Activated naive CD4-positive, alpha-beta T cell treated with anti-CD3 and anti-CD28 coated beads, Interleukin-2, amount 50 U/mL, for 16 hours (primary cell): ENCODE data around the gene ATP1A4.

Experiments
- DNase-seq: peaks from one replicate; pipeline ENCODE4 v3.0.0-alpha.2; 2020

ATP1A4 gene

DNA sequence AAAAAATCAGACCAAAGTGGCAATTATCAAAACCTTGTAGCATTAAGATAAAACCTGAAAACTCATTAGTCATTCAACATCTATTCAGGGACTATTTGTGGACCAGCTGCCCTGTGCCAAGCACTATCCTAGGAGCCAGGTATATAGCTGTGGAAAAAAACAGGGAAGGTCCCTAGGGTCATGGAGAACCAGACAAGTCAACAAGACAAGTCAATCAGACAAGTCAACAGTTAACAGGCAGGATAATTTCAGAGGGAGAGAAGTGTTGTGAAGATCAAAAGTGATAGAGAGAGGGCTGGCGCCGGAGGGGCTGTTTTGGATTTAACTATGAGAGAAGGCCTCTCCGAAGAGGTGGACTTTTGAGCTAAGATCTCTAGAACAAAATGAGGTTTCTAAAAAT is 3.3 kb upstream of the ATP1A4 start:
- no peak for DNase-seq

DNA sequence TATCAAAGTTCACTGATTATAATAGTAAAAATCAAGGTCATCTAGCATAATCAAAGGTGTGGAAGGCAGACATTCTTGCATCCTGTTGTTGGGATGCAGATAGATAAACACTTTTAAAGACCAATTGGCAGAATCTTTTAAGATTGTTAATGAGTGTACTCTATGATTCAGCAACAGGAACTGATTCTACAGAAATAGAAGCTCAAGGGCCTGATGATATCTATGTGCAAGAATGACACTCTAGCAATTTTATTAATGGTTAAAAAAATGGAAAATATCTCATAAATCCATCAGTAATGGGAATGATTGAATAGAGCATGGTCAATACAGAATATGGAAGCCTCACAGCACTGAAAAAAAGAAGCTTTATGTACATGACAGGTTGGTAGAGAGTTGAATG is 2.2 kb upstream of the ATP1A4 start:
- no peak for DNase-seq

DNA sequence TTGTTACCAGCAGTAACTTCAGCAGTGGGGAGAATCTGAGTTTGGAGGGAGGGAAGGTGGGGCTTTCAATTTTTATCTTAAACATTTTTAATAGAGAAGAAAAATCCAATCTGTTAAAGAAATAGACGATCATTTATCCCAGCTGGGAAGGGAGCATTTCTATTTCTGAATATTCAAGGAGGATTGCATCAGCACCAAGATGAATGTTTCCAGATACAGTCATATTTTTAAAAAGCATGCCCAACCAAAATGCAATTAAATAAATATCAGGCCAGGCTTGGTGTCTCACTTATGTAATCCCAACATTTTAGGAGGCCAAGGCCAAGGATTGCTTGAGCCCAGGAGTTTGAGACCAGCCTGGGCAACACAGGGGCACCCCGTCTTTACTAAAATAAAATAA is 1.7 kb upstream of the ATP1A4 start:
- DNase-seq: no peak

DNA sequence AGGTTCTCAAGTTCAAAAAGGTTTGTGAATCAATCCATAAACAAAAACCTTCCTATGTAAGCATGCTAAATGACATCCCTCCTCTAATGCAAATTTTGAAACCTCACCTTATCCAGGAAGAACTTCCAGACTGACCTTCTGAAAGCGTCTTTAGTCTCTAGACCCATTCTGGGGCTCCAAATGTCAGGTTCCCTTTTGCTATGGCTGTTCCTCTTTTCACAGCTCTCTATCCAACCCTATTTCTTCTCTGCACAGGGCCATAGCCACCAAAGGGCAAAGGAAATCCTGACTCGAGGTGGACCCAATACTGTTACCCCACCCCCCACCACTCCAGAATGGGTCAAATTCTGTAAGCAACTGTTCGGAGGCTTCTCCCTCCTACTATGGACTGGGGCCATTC is 3.4 kb downstream of the ATP1A4 start:
- DNase-seq: no peak

DNA sequence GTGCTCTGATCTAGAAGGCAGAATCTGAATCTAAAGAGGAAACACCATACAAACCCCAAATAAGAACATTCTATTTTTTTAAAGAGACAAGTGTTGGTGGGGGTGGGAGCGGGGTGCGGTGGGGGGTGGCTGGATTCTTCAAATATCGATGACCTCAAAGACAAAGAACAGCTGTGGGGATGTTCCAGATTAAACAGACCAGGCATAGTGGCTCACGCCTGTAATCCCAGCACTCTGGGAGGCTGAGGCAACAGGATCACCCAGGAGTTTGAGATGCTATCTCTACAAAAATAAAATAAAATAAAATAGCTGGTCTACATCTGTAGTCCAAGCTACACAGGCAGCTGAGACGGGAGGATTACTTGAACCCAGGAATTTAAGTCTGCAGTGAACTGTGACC is 5.0 kb downstream of the ATP1A4 start:
- no peak for DNase-seq

DNA sequence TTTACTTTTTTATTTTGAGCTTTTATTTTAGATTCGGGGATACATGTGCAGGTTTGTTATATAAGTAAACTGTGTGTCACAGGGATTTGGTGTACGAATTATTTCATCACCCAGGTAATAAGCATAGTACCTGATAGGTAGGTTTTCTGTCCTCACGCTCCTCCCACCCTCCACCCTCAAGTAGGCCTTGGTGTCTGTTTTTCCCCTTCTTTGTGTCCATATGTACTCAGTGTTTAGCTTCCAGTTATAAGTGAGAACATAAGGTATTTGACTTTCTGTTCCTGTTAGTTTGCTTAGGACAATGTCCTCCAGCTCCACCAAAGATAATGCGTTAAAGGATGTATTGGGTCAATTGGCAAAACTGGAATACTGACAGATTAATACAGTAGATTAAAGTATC is 5.8 kb downstream of the ATP1A4 start:
- no peak for DNase-seq

DNA sequence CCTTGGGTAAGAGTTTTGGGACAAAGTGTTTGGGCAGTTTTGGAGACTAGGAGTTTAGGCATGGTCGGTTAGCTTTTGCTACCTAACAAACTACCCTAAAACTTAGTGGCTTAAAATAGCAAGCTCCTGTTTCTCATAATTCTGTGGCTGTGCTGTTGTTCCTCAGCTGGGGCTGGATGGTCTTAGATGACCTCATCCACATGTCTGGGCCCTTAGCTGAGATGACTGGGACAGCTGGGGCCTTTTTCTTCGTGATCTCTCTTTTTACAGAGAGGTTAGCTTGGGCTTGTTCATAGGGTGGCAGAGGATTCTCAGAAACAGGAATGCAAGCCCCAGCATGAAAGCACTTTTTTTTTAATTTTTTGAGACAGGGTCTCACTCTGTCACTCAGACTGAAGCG is 6.6 kb downstream of the ATP1A4 start:
- no peak for DNase-seq

DNA sequence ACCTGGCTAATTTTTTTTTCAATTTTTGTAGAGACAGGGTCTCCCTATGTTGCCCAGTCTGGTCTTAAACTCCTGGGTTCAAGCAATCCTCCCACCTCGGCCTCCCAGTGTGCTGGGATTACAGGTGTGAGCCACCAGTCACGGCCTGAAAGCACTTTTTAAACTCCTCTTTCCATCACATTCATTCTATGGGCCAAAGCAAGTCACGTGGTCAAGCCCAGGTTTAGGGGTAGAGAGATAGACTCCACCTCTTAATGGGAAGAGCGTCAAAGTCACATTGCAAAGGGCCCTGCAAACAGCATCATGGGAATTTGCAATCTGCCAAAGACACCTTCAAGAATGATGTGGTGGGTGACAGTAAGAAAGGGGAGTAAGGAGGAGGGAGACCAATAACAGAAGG is 7.1 kb downstream of the ATP1A4 start:
- no peak for DNase-seq

DNA sequence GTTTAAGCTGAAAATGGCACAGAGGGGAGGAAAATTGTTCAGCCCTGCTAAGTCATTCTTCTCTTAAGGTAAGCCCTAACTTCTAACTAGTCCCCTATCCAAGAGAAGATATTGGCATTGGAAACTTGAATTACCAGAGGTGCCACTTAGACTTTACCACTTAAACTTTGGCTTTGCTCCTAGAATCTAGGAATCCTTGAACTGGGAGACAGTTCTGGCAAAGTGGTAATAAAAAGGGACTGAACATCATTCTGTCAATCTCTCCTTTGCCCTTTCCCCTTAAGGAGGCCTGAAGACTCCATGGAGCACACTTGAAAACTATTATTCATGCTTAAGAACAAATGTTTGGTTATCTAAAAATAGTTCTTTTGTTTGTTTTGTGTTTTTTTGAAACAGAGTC is 8.4 kb downstream of the ATP1A4 start:
- DNase-seq: no peak

DNA sequence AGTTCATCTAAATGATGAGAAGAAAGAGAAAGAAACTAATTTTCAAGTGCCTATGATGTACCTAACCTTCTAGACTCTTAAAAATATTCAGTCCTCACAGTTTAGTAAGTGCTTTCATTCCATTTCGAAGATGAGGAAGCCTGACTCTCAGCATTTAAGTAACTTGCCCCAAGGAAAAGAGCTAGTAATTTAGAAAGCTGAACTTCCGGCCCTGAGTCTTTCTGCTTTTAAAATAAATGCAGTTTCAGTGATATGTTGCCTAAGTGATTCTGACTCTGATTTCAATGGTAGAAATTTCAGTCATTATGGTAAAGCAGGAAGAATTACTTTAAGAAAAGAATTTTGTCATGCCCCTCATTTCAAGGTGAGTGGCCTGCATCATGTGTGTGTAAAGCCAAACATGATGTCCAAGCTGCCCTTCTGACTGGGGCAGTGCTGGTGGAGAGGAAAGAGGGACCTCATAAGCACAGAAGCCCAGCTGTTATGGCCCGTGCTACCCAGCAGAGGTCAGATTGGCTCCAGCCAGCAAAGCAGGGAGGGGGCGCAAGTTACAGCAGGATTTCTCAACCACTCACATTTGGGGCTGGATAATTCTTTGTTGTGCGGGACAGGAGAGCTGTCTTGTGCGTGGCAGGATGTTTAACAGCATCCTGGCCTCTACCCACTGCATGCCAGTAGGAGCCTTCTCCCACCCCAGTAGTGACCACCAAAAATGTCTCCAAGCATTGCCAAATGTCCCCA is 10.7 kb downstream of the ATP1A4 start:
- no peak for DNase-seq

DNA sequence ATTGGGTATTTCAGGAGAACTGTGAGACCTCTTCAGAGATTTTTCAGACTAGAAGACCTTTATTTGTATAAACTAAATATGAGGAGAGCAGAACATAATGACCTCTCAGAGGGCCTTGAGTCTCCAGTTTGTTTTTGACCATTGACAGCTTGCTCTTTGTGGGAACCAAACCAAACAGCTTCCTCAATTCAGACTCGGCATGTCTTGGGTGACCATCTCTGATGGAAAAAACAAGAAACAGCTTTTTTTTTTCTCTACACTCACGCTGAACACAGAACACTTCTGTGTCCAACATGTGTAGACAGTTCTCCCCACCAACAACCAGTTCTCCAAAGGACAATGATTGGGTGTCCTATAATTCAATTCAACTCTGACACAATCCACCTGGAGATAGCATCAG is 11.5 kb downstream of the ATP1A4 start:
- DNase-seq: no peak

DNA sequence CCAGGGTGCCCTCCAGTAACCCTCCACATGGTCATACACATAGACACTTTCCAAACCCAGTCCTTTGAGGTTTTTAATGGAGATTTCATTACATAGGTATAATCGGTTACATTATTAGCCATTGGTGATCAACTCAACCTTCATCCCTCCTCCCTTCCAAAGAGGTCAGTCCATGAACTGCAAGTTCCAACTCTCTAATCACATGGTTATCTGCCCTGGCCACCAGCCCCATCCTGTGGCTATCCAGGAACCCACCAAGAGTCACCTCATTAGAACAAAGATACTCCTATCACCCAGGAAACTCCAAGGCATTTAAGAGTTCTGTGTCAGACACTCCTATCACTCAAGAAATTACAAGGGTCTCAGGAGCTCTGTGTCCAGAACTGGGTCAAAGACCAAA is 12.2 kb downstream of the ATP1A4 start:
- no peak for DNase-seq

DNA sequence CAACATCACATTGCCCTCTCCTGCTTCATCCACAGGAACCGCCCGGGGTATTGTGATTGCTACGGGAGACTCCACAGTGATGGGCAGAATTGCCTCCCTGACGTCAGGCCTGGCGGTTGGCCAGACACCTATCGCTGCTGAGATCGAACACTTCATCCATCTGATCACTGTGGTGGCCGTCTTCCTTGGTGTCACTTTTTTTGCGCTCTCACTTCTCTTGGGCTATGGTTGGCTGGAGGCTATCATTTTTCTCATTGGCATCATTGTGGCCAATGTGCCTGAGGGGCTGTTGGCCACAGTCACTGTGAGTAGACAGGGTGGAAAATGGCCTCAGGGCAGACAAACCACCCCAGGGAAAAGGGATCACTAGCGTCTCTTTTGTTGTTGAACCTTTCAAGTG is 12.7 kb downstream of the ATP1A4 start:
- DNase-seq: no peak

DNA sequence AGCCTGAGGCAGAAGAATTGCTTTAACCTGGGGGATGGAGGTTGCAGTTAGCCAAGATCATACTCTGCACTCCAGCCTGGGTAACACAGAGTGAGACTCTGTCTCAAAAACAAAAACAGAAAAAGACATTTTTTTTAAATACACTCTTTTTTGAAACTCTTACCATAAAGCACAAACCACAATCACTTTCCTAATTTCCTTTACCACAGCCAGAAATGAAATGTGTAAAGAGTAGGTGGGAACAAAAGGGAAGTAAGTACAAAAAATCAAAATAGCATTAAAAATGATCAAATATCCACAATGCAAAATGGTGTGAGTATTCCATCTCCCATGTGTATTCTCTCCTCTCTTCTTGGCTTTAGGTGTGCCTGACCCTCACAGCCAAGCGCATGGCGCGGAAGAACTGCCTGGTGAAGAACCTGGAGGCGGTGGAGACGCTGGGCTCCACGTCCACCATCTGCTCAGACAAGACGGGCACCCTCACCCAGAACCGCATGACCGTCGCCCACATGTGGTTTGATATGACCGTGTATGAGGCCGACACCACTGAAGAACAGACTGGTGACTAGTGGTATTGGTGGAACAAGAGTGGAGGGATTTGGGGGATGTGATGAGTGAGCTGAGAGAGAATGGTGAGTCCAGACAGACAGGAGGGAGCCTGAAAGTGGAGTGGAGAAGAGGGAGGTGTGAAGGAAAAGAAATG is 14.9 kb downstream of the ATP1A4 start:
- DNase-seq: no peak

DNA sequence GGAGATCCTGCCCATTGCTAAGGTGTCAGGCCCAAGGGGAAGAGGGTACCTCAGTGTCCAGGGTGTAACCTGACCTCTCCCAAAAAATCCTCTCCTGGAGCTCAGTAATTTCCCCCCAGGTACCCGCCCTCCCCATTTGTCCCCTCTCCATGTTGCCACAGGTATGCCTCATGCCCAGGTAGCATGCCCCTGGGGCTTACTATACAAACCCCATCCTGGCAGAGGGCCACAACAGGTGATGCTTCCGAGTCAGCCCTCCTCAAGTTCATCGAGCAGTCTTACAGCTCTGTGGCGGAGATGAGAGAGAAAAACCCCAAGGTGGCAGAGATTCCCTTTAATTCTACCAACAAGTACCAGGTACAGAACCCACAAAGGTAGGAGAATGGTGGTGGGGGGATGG is 15.7 kb downstream of the ATP1A4 start:
- DNase-seq: no peak

DNA sequence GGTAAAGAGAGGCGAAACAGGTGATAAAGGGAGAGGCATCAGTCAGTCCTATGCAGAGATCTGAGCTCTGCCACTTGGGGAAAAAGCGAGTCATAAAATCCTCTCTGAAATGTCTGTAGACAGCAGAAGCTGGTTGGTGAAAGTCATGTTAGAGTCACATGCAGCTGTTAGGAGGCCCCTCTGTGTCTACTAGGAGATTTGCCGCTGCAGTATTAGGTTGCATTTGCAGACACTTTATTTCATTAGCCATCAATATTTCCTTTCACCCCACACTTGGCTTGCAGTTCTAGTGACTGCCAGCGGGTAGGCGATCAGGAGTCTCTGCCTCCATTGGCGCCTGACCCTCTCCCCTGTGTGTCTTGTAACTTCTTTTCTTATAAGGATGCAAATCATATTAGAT is 16.2 kb downstream of the ATP1A4 start:
- DNase-seq: no peak

DNA sequence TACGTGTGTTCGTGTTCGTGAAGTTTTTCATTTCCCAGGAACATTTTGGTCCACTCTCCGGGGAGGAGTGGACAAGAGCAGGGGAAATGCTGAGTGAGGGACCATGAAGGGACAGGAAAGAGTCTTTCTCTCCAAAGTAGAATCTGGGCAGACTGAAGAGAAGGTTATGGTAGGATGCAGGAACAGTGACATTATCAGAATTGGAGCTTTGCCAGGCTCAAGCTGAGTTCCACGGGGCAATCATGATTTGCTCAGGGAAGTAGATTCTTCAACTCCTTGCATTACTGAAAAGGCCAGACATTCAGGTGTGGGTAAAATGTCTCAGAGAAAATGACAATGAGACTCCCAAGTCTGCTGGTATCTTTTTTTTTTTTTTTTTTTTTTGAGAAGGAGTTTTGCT is 16.6 kb downstream of the ATP1A4 start:
- DNase-seq: no peak

DNA sequence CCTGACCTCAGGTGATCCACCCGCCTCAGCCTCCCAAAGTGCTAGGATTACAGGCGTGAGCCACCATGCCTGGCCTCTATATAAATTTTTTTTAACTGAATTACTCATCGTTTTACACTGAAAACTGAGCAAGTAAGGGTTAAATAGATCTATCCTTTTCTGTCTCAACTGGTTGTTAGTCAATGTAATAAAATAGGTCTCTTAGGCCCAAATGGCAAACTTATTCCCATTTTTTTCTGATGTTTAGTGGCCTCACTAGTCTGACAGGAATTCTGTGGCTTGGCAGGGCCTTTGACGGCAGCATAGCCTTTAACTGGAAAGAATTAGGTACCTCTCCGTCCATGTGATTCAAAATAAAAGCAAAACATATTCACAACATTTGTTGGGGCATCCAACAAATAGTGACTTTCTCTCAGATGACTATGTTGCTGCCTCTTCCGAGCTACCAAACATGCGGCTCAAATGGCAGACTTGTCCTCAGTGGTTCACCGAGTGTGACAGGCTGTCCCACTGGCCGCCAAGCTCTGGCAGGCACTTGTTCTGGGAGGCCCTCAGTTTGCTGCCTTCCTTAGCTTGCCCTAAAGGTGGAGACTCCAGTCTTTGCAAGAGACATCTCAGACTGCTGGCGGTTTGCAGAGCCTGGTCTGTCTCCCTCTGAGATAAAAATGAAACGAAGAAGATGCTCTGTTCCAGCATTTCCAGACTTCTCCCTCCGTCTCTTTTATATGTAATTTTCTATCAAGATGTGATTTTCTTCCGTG is 17.4 kb downstream of the ATP1A4 start:
- DNase-seq: no peak

DNA sequence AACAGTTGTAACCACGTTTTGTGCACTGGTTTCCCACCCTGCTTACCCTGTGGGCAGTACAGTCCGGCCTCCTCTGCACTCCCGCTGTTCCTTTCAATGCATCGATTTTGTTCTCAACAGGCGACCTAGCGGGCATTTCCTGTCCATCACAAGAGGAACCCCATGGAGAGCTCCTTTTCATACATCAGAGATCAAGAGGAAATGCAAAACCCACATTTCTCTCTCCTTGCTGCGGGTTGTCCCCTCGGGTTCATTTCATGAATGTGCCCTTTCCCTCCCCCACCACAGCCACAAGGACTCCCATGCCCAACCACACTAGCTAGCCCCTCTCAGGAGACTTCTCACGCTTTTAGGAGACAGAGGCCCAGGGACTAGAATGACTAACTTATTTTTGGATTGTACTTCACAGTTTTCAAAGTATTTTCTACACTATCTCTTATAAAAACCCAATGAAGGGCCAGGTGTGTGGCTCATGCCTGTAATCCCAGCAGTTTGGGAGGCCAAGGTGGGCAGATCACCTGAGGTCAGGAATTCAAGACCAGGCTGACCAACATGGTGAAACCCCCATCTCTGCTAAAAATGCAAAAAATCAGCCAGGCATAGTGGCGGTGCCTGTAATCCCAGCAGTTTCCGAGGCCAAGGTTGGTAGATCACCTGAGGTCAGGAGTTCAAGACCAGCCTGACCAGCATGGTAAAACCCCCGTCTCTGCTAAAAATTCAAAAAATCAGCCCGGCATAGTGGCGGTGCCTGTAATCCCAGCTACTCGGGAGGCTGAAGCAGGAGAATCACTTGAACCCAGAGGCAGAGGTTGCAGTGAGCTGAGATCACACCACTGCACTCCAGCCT is 18.4 kb downstream of the ATP1A4 start:
- no peak for DNase-seq

DNA sequence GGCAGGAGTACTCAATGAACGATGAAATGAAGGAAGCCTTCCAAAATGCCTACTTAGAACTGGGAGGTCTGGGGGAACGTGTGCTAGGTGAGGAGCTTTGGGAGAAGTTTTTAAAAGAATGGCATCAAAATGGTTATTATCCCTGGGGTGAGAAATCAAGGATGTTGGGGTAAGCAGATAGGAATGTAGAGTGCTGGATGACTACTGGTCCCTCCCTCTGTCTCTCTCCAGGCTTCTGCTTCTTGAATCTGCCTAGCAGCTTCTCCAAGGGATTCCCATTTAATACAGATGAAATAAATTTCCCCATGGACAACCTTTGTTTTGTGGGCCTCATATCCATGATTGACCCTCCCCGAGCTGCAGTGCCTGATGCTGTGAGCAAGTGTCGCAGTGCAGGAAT is 20.0 kb downstream of the ATP1A4 start:
- DNase-seq: no peak

DNA sequence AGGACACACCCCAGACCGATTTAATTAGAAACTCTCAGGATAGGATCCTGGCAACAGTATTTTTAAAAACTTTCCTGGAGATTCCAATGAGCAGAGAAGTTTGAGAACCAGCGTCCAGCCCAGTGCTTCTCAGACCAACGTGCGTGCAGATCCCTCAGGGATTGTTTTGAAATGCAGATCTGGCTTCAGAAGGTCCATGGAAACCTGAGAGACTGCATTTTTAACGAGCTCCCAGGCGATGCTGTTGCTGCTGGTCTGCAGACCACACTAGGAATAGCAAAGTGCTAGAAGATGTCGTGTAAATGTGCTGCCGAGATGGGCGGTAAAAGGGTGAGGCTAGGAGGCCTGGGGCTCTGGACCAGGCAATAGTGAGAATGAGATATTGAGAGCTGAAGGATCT is 20.6 kb downstream of the ATP1A4 start:
- no peak for DNase-seq

DNA sequence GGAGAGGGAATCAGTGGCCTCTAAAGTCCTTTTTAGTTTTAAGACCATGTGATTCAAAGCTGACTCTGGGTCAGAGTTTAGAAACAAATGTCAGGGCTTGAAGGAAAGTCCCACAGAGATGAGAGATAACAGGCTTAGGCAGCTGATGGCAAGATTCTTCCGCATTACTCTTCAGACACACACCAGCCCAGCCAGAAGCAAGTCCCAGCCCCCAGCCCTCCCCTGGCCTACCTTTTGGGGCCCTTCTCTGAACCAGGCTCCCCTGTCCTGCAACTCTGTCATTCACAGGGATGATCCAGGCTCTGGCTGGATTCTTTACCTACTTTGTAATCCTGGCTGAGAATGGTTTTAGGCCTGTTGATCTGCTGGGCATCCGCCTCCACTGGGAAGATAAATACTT is 25.8 kb downstream of the ATP1A4 start:
- DNase-seq: no peak

DNA sequence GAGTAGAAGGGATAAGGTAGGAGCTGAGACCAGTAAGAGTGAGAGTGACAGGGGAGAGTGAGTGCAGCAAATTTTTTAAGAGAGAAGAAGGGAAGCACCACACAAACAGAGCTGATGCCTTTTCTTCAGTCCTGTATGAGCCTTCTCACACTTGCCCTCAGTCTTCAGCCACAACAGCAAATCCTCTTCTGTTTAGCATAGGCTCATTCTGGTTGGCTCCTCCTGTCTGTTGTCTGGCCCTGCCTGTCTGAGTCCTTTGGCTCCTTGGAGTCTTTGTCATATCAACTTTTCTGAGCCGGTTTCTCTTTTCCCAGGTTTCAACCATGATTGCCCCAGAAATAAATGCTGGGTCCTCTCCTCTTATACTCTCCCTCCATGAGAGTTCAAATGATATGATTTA is 26.3 kb downstream of the ATP1A4 start:
- DNase-seq: no peak
